ENCODE measurements around the gene PCK1. TPM values are rescaled to one million over a fixed set of nuclear protein-coding genes. Genes with fewer than 3 reads are reported as not detected.

Gene PCK1
- total RNA-seq, 1 experiment from 2014 or later, result 0.17 TPM

- no peak for TF ChIP-seq CTCF (IDR thresholded peaks at IDR 0.05)
Measured at GRCh38 chr20:57513199-57513598, 47.7 kb upstream of the PCK1 start (continued).

GRCh38 chr20:57514273-57514751 is 46.6 kb upstream of the PCK1 start:
- H3K9me3 Mint-ChIP-seq, result no peaks in the 10 kb centered on the region
- H3K4me3 Mint-ChIP-seq, result no peak overlapping the region
- H3K27ac Mint-ChIP-seq, result no peak overlapping the region
- ATAC-seq (peak; percentile 87), DNase-seq (ENCODE audit: low spot score) (peak; percentile 71)
- ChIA-PET CTCF (interaction anchor here (0.6 to 4.5 kb wide), 11 partner anchors 9 to 573 kb away, joined by 3 to 53 read pairs (median 4); no protein-coding TSS in a partner anchor), POLR2A (interaction anchor here (0.6 kb wide), 1 partner anchor 224 kb away, joined by 3 read pairs; no protein-coding TSS in a partner anchor)
- H3K4me1 Mint-ChIP-seq, result peaks cover 26% of the 10 kb centered on the region
- H3K36me3 Mint-ChIP-seq, result no peaks in the 10 kb centered on the region
- TF ChIP-seq SP1 (CRISPR knock-in tag; conservative IDR thresholded peaks at IDR 0.05) (no peak), ZNF532 (CRISPR knock-in tag; IDR thresholded peaks at IDR 0.05; ENCODE audit: borderline replicate concordance) (no peak), ZNF423 (CRISPR knock-in tag; IDR thresholded peaks at IDR 0.05) (no peak), NR1H2 (CRISPR knock-in tag; IDR thresholded peaks at IDR 0.05) (no peak), CTCF (IDR thresholded peaks at IDR 0.05) (peak; percentile 49), IRF1 (CRISPR knock-in tag; IDR thresholded peaks at IDR 0.05) (no peak)
- no peaks in the 10 kb centered on the region for H3K27me3 Mint-ChIP-seq (ENCODE audit: low read depth)

GRCh38 chr20:57517904-57518303 is 43.0 kb upstream of the PCK1 start:
- no peak overlapping the region for H3K4me3 Mint-ChIP-seq
- no peaks in the 10 kb centered on the region for H3K27me3 Mint-ChIP-seq (ENCODE audit: low read depth)
- ChIA-PET CTCF (interaction anchor here (1.3 to 1.4 kb wide), 2 partner anchors 20 to 82 kb away, joined by 3 to 4 read pairs; no protein-coding TSS in a partner anchor), POLR2A (no interaction called here)
- no peaks in the 10 kb centered on the region for H3K36me3 Mint-ChIP-seq
- ATAC-seq (no peak), DNase-seq (ENCODE audit: low spot score) (no peak)
- no peaks in the 10 kb centered on the region for H3K9me3 Mint-ChIP-seq
- no peak overlapping the region for H3K27ac Mint-ChIP-seq
- no peak for TF ChIP-seq ZNF416 (CRISPR knock-in tag; IDR thresholded peaks at IDR 0.05)
- no peak for TF ChIP-seq ZNF671 (CRISPR knock-in tag; IDR thresholded peaks at IDR 0.05)
- TF ChIP-seq STAT6 (CRISPR knock-in tag; conservative IDR thresholded peaks at IDR 0.05; ENCODE audit: low read depth), result no peak
- no peak for TF ChIP-seq KAT7 (CRISPR knock-in tag; IDR thresholded peaks at IDR 0.05; ENCODE audit: borderline replicate concordance)
- TF ChIP-seq JAZF1 (CRISPR knock-in tag; IDR thresholded peaks at IDR 0.05), result no peak
- no peak for TF ChIP-seq ZMAT4 (CRISPR knock-in tag; IDR thresholded peaks at IDR 0.05)
- no peak for TF ChIP-seq MYBL2 (CRISPR knock-in tag; IDR thresholded peaks at IDR 0.05)
- no peak for TF ChIP-seq ZNF121 (CRISPR knock-in tag; IDR thresholded peaks at IDR 0.05)
- peaks cover 16% of the 10 kb centered on the region for H3K4me1 Mint-ChIP-seq

Data from WTC11 (cell line).